ENCODE data around the gene LMO1.

LMO1 gene

GRCh38 chr11:8288166-8288772, 24.6 kb upstream of the LMO1 start:
- no peak for TF ChIP-seq CTCF (conservative IDR thresholded peaks at IDR 0.05)
- H3K27ac ChIP-seq, result no peak overlapping the region

GRCh38 chr11:8287703-8288102, 24.0 kb upstream of the LMO1 start:
- H3K27ac ChIP-seq, result no peak overlapping the region
- no peak for TF ChIP-seq CTCF (conservative IDR thresholded peaks at IDR 0.05)

GRCh38 chr11:8287297-8287696, 23.6 kb upstream of the LMO1 start:
- no peak overlapping the region for H3K27ac ChIP-seq
- TF ChIP-seq CTCF (conservative IDR thresholded peaks at IDR 0.05), result no peak

- no peak for TF ChIP-seq CTCF (conservative IDR thresholded peaks at IDR 0.05)
- no peak overlapping the region for H3K27ac ChIP-seq
Measured at GRCh38 chr11:8286886-8287285, 23.2 kb upstream of the LMO1 start.

- TF ChIP-seq CTCF (conservative IDR thresholded peaks at IDR 0.05), result no peak
- no peak overlapping the region for H3K27ac ChIP-seq
Measured at GRCh38 chr11:8285796-8286195, 22.1 kb upstream of the LMO1 start.

- no peak overlapping the region for H3K27ac ChIP-seq
- TF ChIP-seq CTCF (conservative IDR thresholded peaks at IDR 0.05), result no peak
Measured at GRCh38 chr11:8285228-8285627, 21.6 kb upstream of the LMO1 start.

GRCh38 chr11:8283465-8284230, 20.0 kb upstream of the LMO1 start:
- no peak for TF ChIP-seq CTCF (conservative IDR thresholded peaks at IDR 0.05)
- H3K27ac ChIP-seq, result no peak overlapping the region

Measured in VCaP (cell line).